IMR-90 (cell line): ENCODE measurements around the gene RBBP4. TPM values are rescaled to one million over a fixed set of nuclear protein-coding genes. Genes with fewer than 3 reads are reported as not detected.

Experiments
- ATAC-seq: fragments of 200-7000 bp; cut with Tn5 transposase; 2 replicates; pipeline ENCODE4 v1.9.1; 2020; ENCODE audit warnings: low read depth, mild to moderate bottlenecking, moderate library complexity
- BruUV-seq: library from RNA; stranded (reverse); fragments of 400-500 nt; replicated peaks from 2 replicates; lab custom pipeline; 2021; lab: Mats Ljungman, UMichigan
- CTCF ChIA-PET: fragments of 300-600 bp; formaldehyde crosslinking; extraction: SDS; loops from one replicate; lab custom pipeline; 2021; ENCODE audit warnings: antibody characterized with exemption; lab: Yijun Ruan, JAX
- POLR2A ChIA-PET: fragments of 300-600 bp; sonication (Branson Sonifier 250); formaldehyde crosslinking; loops from one replicate; lab custom pipeline; 2022; ENCODE audit warnings: antibody characterized with exemption; ENCODE audit not compliant: unreplicated experiment; lab: Charles Lee
- DNase-seq: peaks from one replicate; pipeline ENCODE4 v3.0.0; 2013
- H2AFZ ChIP-seq: replicated peaks from 2 replicates; pipeline ENCODE3; 2013; ENCODE audit warnings: low read length, mild to moderate bottlenecking; ENCODE audit not compliant: poor library complexity
- H2AK5ac ChIP-seq: 2 replicates; pipeline ENCODE4 v1.6.1; 2013; ENCODE audit warnings: low read depth, low read length, inconsistent platforms
- H2AK9ac ChIP-seq: replicated peaks from 2 replicates; pipeline ENCODE3; 2013; ENCODE audit warnings: mild to moderate bottlenecking, low read depth, low read length, moderate library complexity; ENCODE audit not compliant: poor library complexity
- H2BK120ac ChIP-seq: 2 replicates; pipeline ENCODE4 v1.6.1; 2013; ENCODE audit warnings: low read depth, low read length, inconsistent platforms
- H2BK15ac ChIP-seq: 3 replicates; pipeline ENCODE4 v1.6.1; 2013; ENCODE audit warnings: low read depth, low read length, inconsistent platforms
- H2BK20ac ChIP-seq: 2 replicates; pipeline ENCODE4 v1.6.1; 2013; ENCODE audit warnings: low read depth, mild to moderate bottlenecking, inconsistent platforms, low read length, moderate library complexity
- H2BK5ac ChIP-seq: 2 replicates; pipeline ENCODE4 v1.6.1; 2013; ENCODE audit warnings: mild to moderate bottlenecking, low read depth, low read length, inconsistent platforms; ENCODE audit not compliant: poor library complexity, severe bottlenecking
- H3K14ac ChIP-seq: replicated peaks from 2 replicates; pipeline ENCODE4 v1.6.1; 2013; ENCODE audit warnings: low read depth, low read length, inconsistent platforms
- H3K18ac ChIP-seq: 2 replicates; pipeline ENCODE4 v1.6.1; 2013; ENCODE audit warnings: low read depth, low read length, control low read depth
- H3K23ac ChIP-seq: 2 replicates; pipeline ENCODE4 v1.6.1; 2013; ENCODE audit warnings: low read depth, low read length, inconsistent platforms
- H3K27ac ChIP-seq: 2 replicates; pipeline ENCODE4 v1.5.1; 2013; ENCODE audit warnings: mild to moderate bottlenecking, control low read depth, low read length; ENCODE audit not compliant: insufficient read depth
- H3K27me3 ChIP-seq: 2 replicates; pipeline ENCODE4 v1.6.1; 2013; ENCODE audit warnings: low read length; ENCODE audit not compliant: control insufficient read depth, insufficient read depth
- H3K36me3 ChIP-seq: 2 replicates; pipeline ENCODE4 v1.6.1; 2013; ENCODE audit warnings: low read length, mixed read lengths; ENCODE audit not compliant: control insufficient read depth, insufficient read depth
- H3K4ac ChIP-seq: 2 replicates; pipeline ENCODE4 v1.6.1; 2013; ENCODE audit warnings: low read depth, low read length, inconsistent platforms
- H3K4me1 ChIP-seq: 2 replicates; pipeline ENCODE4 v1.6.1; 2013; ENCODE audit warnings: low read length, mixed read lengths; ENCODE audit not compliant: control insufficient read depth, insufficient read depth
- H3K4me2 ChIP-seq: 2 replicates; pipeline ENCODE4 v1.6.1; 2013; ENCODE audit warnings: low read depth, mild to moderate bottlenecking, control low read depth, low read length, moderate library complexity
- H3K4me3 ChIP-seq: 2 replicates; pipeline ENCODE4 v1.5.1; 2013; ENCODE audit warnings: low read depth, mild to moderate bottlenecking, control low read depth, low read length, moderate library complexity; ENCODE audit not compliant: insufficient read depth
- H3K56ac ChIP-seq: 2 replicates; pipeline ENCODE4 v1.6.1; 2013; ENCODE audit warnings: low read length, inconsistent platforms; ENCODE audit not compliant: insufficient read depth; ENCODE audit errors: extremely low read depth
- H3K79me1 ChIP-seq, 2 experiments: 2 replicates each; pipeline ENCODE4 v1.6.1; 2013; ENCODE audit warnings: low read length in 2 of 2, inconsistent platforms in 1 of 2, low read depth in 1 of 2
- H3K9ac ChIP-seq: 2 replicates; pipeline ENCODE4 v1.6.1; 2013; ENCODE audit warnings: low read depth, low read length, control low read depth
- H3K9me1 ChIP-seq: 2 replicates; pipeline ENCODE4 v1.6.1; 2013; ENCODE audit warnings: low read length, inconsistent platforms; ENCODE audit not compliant: insufficient read depth
- H3K9me3 ChIP-seq: 2 replicates; pipeline ENCODE4 v1.6.1; 2013; ENCODE audit warnings: low read length; ENCODE audit not compliant: control insufficient read depth, insufficient read depth
- H4K20me1 ChIP-seq: 2 replicates; pipeline ENCODE4 v1.6.1; 2013; ENCODE audit warnings: low read length, inconsistent platforms; ENCODE audit not compliant: insufficient read depth
- H4K5ac ChIP-seq: 2 replicates; pipeline ENCODE4 v1.6.1; 2013; ENCODE audit warnings: mild to moderate bottlenecking, low read depth, low read length, control low read depth
- H4K8ac ChIP-seq, 2 experiments: 2 replicates each; pipeline ENCODE4 v1.6.1; 2013; ENCODE audit warnings: low read depth in 2 of 2, low read length in 2 of 2, control low read depth in 1 of 2, inconsistent platforms in 1 of 2
- H4K91ac ChIP-seq: 2 replicates; pipeline ENCODE4 v1.6.1; 2013; ENCODE audit warnings: low read depth, low read length, inconsistent platforms; ENCODE audit not compliant: insufficient read depth
- CEBPB ChIP-seq: IDR thresholded peaks from 2 replicates; pipeline ENCODE4 v1.6.1; 2012; ENCODE audit warnings: low read depth, low read length, improper control_type of control experiment
- FOS ChIP-seq: fragments of 150-350 bp; IDR thresholded peaks from 2 replicates; pipeline ENCODE4 v1.6.1; 2016; ENCODE audit warnings: low read depth, low read length
- MAFK ChIP-seq: IDR thresholded peaks from 2 replicates; pipeline ENCODE4 v1.6.1; 2012; ENCODE audit warnings: low read depth, low read length, improper control_type of control experiment
- NFE2L2 ChIP-seq: fragments of 150-350 bp; IDR thresholded peaks from 2 replicates; pipeline ENCODE4 v1.6.1; 2016; ENCODE audit warnings: low read depth, mild to moderate bottlenecking, low read length
- POLR2A ChIP-seq: IDR thresholded peaks from 2 replicates; pipeline ENCODE4 v1.6.1; 2012; ENCODE audit warnings: mild to moderate bottlenecking, low read depth, low read length
- RAD21 ChIP-seq: IDR thresholded peaks from 2 replicates; pipeline ENCODE4 v1.6.1; 2012; ENCODE audit warnings: low read length, improper control_type of control experiment
- WGBS, 2 experiments: methylation state at CpG; one replicate each; pipeline versions ENCODE4 v1.1.5 to v1.1.7; 2013; ENCODE audit warnings: missing lambda C conversion rate in 2 of 2; ENCODE audit not compliant: insufficient read length in 1 of 2; ENCODE audit errors: extremely low coverage in 2 of 2; 5-methylcytosine and 5-hydroxymethylcytosine counted together
- dilution Hi-C: fragments of 300-500 bp; cut with HindIII; formaldehyde crosslinking; loops from one replicate; pipeline ENCODE4 v1.14.3; 2018; ENCODE audit warnings: low sequenced_read_pairs; ENCODE audit not compliant: unreplicated experiment
- in situ Hi-C: fragments of 300-500 bp; cut with MboI; formaldehyde crosslinking; loops from 3 replicates; pipeline ENCODE4 v1.14.3; 2019; ENCODE audit warnings: low sequenced_read_pairs, inconsistent platforms, mixed read lengths
- intact Hi-C: fragments of 100-400 bp; cut with micrococcal nuclease; formaldehyde crosslinking; loops from 2 replicates; pipeline ENCODE4 v1.10.0; 2022
- polyA plus RNA-seq, 3 experiments: library from polyadenylated mRNA; depleted of rRNA; stranded (reverse); fragments of >200 nt; gene quantifications; 2 replicates each; pipeline ENCODE4 v1.2.3, GENCODE V29; 2012; ENCODE audit warnings: low replicate concordance in 1 of 3
- total RNA-seq: library from RNA; depleted of rRNA; stranded (reverse); fragments of >200 nt; gene quantifications from 2 replicates; pipeline ENCODE4 v1.2.3, GENCODE V29; 2012

RBBP4 gene
- total and polyA plus RNA-seq, 2 of the 4 experiments (the other 2 are of a cell fraction) = 82.9 to 161 TPM

- ChIA-PET CTCF (interaction anchor here (0.7 kb wide), 1 partner anchor 27 kb away, joined by 3 read pairs; no protein-coding TSS in a partner anchor), POLR2A (no interaction called here)
- Histone ChIP-seq H3K9me3 (no peaks in the 10 kb centered on the region), H3K4me2 (no peak overlapping the region), H3K27me3 (no peaks in the 10 kb centered on the region), H3K9me1 (no peaks in the 10 kb centered on the region), H3K4me1 (no peaks in the 10 kb centered on the region), H3K14ac (no peak overlapping the region), H3K4ac (no peak overlapping the region), H3K18ac (no peak overlapping the region), H2BK5ac (no peak overlapping the region), H3K56ac (no peak overlapping the region), H4K20me1 (no peaks in the 10 kb centered on the region), H4K5ac (no peak overlapping the region), H3K27ac (no peak overlapping the region), H2AFZ (no peak overlapping the region), H2AK5ac (no peak overlapping the region), H3K79me1 (peaks cover 0 to 4% of the 10 kb centered on the region in 2 experiments; a peak in 1 of 4 replicates), H4K91ac (no peak overlapping the region), H3K9ac (no peak overlapping the region), H3K4me3 (no peak overlapping the region), H4K8ac (no peak overlapping the region), H2BK120ac (no peak overlapping the region), H2BK15ac (no peak overlapping the region), H2AK9ac (no peak overlapping the region), H3K36me3 (peaks cover 3% of the 10 kb centered on the region; the same call in 1 of the 2 replicates), H3K23ac (no peak overlapping the region), H2BK20ac (no peak overlapping the region)
- BruUV-seq = no TSS peak
- in situ Hi-C loops (no loop called here), intact Hi-C loops (no loop called here), dilution Hi-C loops (no loop called here)
- no peak for TF ChIP-seq MAFK
- TF ChIP-seq CEBPB = no peak
- no peak for TF ChIP-seq NFE2L2
- TF ChIP-seq POLR2A = no peak
- TF ChIP-seq RAD21 = no peak
- no peak for TF ChIP-seq FOS
- DNase-seq (no peak), ATAC-seq (no peak)
- WGBS, 2 experiments = 100% methylated on average over 1 of the region's 4 CpGs; no CpG with 5 or more reads in 1 of the 2 experiments
Observed at GRCh38 chr1:32609180-32609579, 41.8 kb upstream of the RBBP4 start.
